Adrenal gland (tissue), 12 donors: Measurements from ENCODE around the gene ENO4. TPM values are rescaled to one million over a fixed set of nuclear protein-coding genes. Genes with fewer than 3 reads are reported as not detected.

Experiments
- DNase-seq, 7 donors: peaks; one replicate each; pipeline ENCODE4 v3.0.0-alpha.2; 2019 to 2020
- H3K27ac ChIP-seq, 5 donors: fragments of 200-600 bp; sonication (generic) in 4 of 5; 1 replicate in 3 of 5; 2 replicates in 2 of 5; pipeline versions ENCODE4 v1.5.1 to v1.8.0; 2016 to 2020; ENCODE audit warnings: mild to moderate bottlenecking in 1 of 5
- H3K27me3 ChIP-seq: fragments of 200-600 bp; 2 replicates; pipeline ENCODE4 v1.8.0; 2021
- H3K36me3 ChIP-seq, 2 donors: fragments of 200-600 bp; replicated peaks in 1 of 2; 1 replicate in 1 of 2; 2 replicates in 1 of 2; pipeline versions ENCODE4 v1.5.1 to v1.8.0; 2018 to 2022
- H3K4me1 ChIP-seq, 2 donors: fragments of 200-600 bp; replicated peaks in 1 of 2; 1 replicate in 1 of 2; 2 replicates in 1 of 2; pipeline versions ENCODE4 v1.5.1 to v1.8.0; 2018 to 2021
- H3K4me3 ChIP-seq, 4 donors: fragments of 200-600 bp; sonication (generic) in 3 of 4; one replicate each; pipeline ENCODE4 v1.5.1; 2016 to 2018
- H3K9me3 ChIP-seq, 3 donors: fragments of 200-600 bp; sonication (generic) in 1 of 3; replicated peaks in 1 of 3; 1 replicate in 2 of 3; 2 replicates in 1 of 3; pipeline versions ENCODE4 v1.5.1 to v1.8.0; 2016 to 2021
- CTCF ChIP-seq, 6 experiments: fragments of 450-650 bp in 4 of 6; fragments of 200-600 bp in 2 of 6; sonication (generic) in 1 of 6; IDR thresholded peaks; 1 replicate in 5 of 6; 2 replicates in 1 of 6; pipeline versions ENCODE4 v1.5.1 to v1.8.0; 2016 to 2021; ENCODE audit warnings: antibody characterized with exemption in 6 of 6, mild to moderate bottlenecking in 2 of 6, moderate library complexity in 1 of 6
- POLR2A ChIP-seq, 2 donors: fragments of 450-650 bp; IDR thresholded peaks; one replicate each; pipeline ENCODE4 v1.6.1; 2017; ENCODE audit warnings: antibody characterized with exemption in 2 of 2, mild to moderate bottlenecking in 2 of 2, moderate library complexity in 1 of 2
- WGBS, 4 donors: extraction: QIAGEN DNeasy Blood & Tissue Kit in 2 of 4; methylation state at CpG; one replicate each; pipeline versions ENCODE4 v1.1.5 to v1.1.7; 2013 to 2017; 5-methylcytosine and 5-hydroxymethylcytosine counted together
- intact Hi-C, 2 donors: fragments of 100-400 bp; cut with DNase I; formaldehyde crosslinking; loops; one replicate each; pipeline versions ENCODE4 v1.14.1 to v1.15.0; 2022 to 2023
- polyA plus RNA-seq, 3 donors: library from polyadenylated mRNA; stranded (reverse); fragments of 200-250 nt in 2 of 3; fragments of 350-450 nt in 1 of 3; fragmentation: Illumina TruSeq in 1 of 3; extraction: RNeasy Lipid Tissue Mini Kit (QIAGEN cat#74804) in 1 of 3; gene quantifications; one replicate each; pipeline ENCODE4 v1.2.3, GENCODE V29; 2013 to 2014
- total RNA-seq, 9 donors: library from RNA; depleted of rRNA in 4 of 9; stranded (reverse); fragments of >200 nt in 4 of 9; fragments of 120-200 nt in 1 of 9; fragmentation: NEBNext Ultra II Directional in 1 of 9; extraction: Animal tissue kit (Norgen Biotek cat#: 25700) in 1 of 9; gene quantifications; one replicate each; pipeline versions ENCODE4 v1.1.0 to v1.2.4, GENCODE V29; 2013 to 2023
- donor health status: healthy with polysubstance abuse.
- donor health status: Bipolar disorder and iron deficiency.
- donor health status: DM: yes; HTN: yes; CAD: no.
- donor health status: DM: no; HTN: no; CAD: no.
- donor health status: DM: no; HTN: no; CAD: no.
- donor health status: DM: yes; HTN: yes; CAD: no.

The ENO4 gene
- total and polyA plus RNA-seq, 12 donors: 0.11 to 6.8 (median 0.42) TPM; not detected in 1

DNA sequence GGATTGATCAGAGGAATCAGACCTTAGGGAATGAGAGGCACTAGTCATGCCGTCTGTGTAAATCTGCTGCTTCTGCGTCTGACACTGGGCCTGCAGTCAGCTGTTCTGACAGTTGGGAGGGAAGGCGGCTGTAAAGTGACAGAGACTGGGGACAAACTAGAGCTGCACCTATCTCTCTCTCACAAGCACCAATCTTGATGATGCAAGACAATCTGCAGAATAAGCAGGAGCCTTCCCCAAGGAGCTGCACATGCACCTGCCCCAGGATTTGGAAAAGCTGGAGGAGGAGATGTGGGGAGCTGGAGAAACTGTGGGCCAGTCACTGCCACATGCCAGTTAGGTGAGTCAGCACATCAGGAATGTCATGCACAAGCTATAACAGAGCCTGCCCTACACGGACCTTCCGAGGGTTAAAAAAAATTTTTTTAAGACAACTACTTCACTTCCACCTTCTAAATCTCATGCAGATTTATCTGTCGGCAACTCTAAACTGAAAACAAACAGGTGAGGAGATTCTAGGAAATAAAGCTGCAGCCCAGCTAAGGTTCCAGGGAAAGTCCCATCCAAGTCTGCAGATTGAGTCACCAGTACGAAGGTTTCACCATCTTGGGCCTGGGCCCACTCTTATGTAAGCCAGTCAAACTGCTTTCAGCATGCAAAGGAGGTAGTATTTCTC lies 39.2 kb downstream of the ENO4 start:
- H3K4me3 ChIP-seq: no peak overlapping the region
- peaks cover 7 to 8% of the 10 kb centered on the region in 2 donors for H3K4me1 ChIP-seq
- TF ChIP-seq CTCF (IDR thresholded peaks at IDR 0.05): no peak
- peak in 1 of 2 donors; percentile 6 for TF ChIP-seq POLR2A (IDR thresholded peaks at IDR 0.05)
- H3K27me3 ChIP-seq: no peaks in the 10 kb centered on the region
- peak; percentile 64 to 88 (median 84) for DNase-seq
- no peaks in the 10 kb centered on the region for H3K36me3 ChIP-seq
- no peaks in the 10 kb centered on the region for H3K9me3 ChIP-seq
- WGBS, 4 donors: 38 to 44% (median 41%) methylated on average over 7 of the region's 7 CpGs
- H3K27ac ChIP-seq: peak overlapping the region in 3 of 5 donors; percentile 16 to 77 (median 56)
- intact Hi-C loops: no loop called here

- peaks cover 7 to 8% of the 10 kb centered on the region in 2 donors for H3K4me1 ChIP-seq
- no peaks in the 10 kb centered on the region for H3K36me3 ChIP-seq
- peak overlapping the region in 3 of 5 donors; percentile 4 to 77 (median 56) for H3K27ac ChIP-seq
- WGBS, 4 donors: 83 to 96% (median 92%) methylated on average over 3 of the region's 3 CpGs
- no peaks in the 10 kb centered on the region for H3K9me3 ChIP-seq
- no peak for DNase-seq
- TF ChIP-seq CTCF (IDR thresholded peaks at IDR 0.05) (no peak), POLR2A (IDR thresholded peaks at IDR 0.05) (peak in 1 of 2 donors; percentile 12)
- intact Hi-C loops: no loop called here
- no peak overlapping the region for H3K4me3 ChIP-seq
- H3K27me3 ChIP-seq: no peaks in the 10 kb centered on the region
Observed at GRCh38 chr10:116889066-116889465, 39.8 kb downstream of the ENO4 start.

GRCh38 chr10:116891208-116891607 lies 41.9 kb downstream of the ENO4 start:
- WGBS, 4 donors: 33 to 48% (median 44%) methylated on average over 7 of the region's 7 CpGs
- DNase-seq: peak in 5 of 7 donors; percentile 18 to 57 (median 31)

More at GRCh38 chr10:116891208-116891607, 41.9 kb downstream of the ENO4 start:
- no peaks in the 10 kb centered on the region for H3K27me3 ChIP-seq
- no peak for TF ChIP-seq POLR2A (IDR thresholded peaks at IDR 0.05)
- no peak for TF ChIP-seq CTCF (IDR thresholded peaks at IDR 0.05)
- no peaks in the 10 kb centered on the region for H3K36me3 ChIP-seq
- H3K4me1 ChIP-seq: peaks cover 7 to 8% of the 10 kb centered on the region in 2 donors
- no peak overlapping the region for H3K4me3 ChIP-seq
- H3K9me3 ChIP-seq: no peaks in the 10 kb centered on the region
- H3K27ac ChIP-seq: no peak overlapping the region
- intact Hi-C loops: no loop called here
